Spleen (tissue), 7 donors: ENCODE measurements around the gene UNC13C.

Source experiments
- POLR2A ChIP-seq, 3 donors: fragments of 450-650 bp; IDR thresholded peaks; one replicate each; pipeline ENCODE4 v1.5.1; 2017; ENCODE audit warnings: antibody characterized with exemption in 3 of 3, mild to moderate bottlenecking in 1 of 3
- POLR2AphosphoS5 ChIP-seq, 3 donors: sonication (generic); formaldehyde crosslinking; IDR thresholded peaks; one replicate each; pipeline ENCODE4 v1.5.1; 2017; ENCODE audit warnings: antibody characterized with exemption in 3 of 3
- TF ChIP-seq, protein P1 (sequence below), 11 experiments: fragments of 200-600 bp in 7 of 11; fragments of 450-650 bp in 4 of 11; sonication (generic) in 4 of 11; IDR thresholded peaks in 8 of 11; conservative IDR thresholded peaks in 3 of 11; 1 replicate in 7 of 11; 2 replicates in 4 of 11; pipeline versions ENCODE4 v1.4.0 to v1.8.0; 2016 to 2021; ENCODE audit warnings: antibody characterized with exemption in 11 of 11, inconsistent platforms in 4 of 11, mild to moderate bottlenecking in 1 of 11
- donor health status: DM: no; HTN: no; CAD: no; lungs with moderate emphysema.
- donor health status: DM: no; HTN: no; CAD: no.
- donor health status: DM: no; HTN: no; CAD: no.

DNA sequence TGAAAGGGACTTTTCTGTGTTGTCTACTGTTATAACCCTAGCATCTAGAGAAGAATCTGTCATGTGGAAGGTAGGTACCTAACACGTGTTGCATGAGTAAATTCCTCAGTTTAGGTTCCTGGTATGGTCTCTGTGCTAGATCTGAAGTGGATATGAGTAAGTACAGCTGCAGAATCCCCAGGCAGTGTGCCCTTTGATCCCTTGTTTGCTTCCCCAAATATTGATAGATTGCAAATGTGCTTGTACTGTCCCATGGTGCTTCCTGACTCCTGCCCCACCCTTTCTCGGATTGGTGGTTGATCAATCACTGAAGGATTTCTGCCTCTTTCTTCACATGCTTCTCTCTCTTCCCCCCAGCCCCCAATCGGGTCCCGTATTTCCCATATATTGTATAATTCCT is 450.4 kb downstream of the UNC13C start:
- TF ChIP-seq POLR2AphosphoS5 (IDR thresholded peaks at IDR 0.05) = no peak
- TF ChIP-seq, protein P1, sequence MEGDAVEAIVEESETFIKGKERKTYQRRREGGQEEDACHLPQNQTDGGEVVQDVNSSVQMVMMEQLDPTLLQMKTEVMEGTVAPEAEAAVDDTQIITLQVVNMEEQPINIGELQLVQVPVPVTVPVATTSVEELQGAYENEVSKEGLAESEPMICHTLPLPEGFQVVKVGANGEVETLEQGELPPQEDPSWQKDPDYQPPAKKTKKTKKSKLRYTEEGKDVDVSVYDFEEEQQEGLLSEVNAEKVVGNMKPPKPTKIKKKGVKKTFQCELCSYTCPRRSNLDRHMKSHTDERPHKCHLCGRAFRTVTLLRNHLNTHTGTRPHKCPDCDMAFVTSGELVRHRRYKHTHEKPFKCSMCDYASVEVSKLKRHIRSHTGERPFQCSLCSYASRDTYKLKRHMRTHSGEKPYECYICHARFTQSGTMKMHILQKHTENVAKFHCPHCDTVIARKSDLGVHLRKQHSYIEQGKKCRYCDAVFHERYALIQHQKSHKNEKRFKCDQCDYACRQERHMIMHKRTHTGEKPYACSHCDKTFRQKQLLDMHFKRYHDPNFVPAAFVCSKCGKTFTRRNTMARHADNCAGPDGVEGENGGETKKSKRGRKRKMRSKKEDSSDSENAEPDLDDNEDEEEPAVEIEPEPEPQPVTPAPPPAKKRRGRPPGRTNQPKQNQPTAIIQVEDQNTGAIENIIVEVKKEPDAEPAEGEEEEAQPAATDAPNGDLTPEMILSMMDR (IDR thresholded peaks at IDR 0.05 in 8 of 11, conservative IDR thresholded peaks at IDR 0.05 in 3 of 11) = no peak
- TF ChIP-seq POLR2A (IDR thresholded peaks at IDR 0.05) = no peak
